Measurements from ENCODE around the gene COX6B1. TPM values are rescaled to one million over a fixed set of nuclear protein-coding genes. Genes with fewer than 3 reads are reported as not detected.

COX6B1 gene
- total RNA-seq, 2 donors from 2014 or later: 401 to 445 TPM

- H3K27ac Mint-ChIP-seq: peak overlapping the region; percentile 82
- H3K4me3 Mint-ChIP-seq: peak overlapping the region; percentile 63
Measured at GRCh38 chr19:35643255-35644205, 4.6 kb upstream of the COX6B1 start.

GRCh38 chr19:35644206-35644986, 3.7 kb upstream of the COX6B1 start:
- H3K9me3 ChIP-seq (ENCODE audit: control insufficient read depth, low read length): no peaks in the 10 kb centered on the region
- H3K36me3 ChIP-seq (ENCODE audit: control insufficient read depth, insufficient read depth, low read length): no peaks in the 10 kb centered on the region
- Mint-ChIP-seq H3K27ac (peak overlapping the region; percentile 92), H3K27me3 (ENCODE audit: insufficient read depth) (peaks cover 6% of the 10 kb centered on the region), H3K36me3 (ENCODE audit: low read depth) (no peaks in the 10 kb centered on the region), H3K4me1 (peaks cover 17% of the 10 kb centered on the region), H3K4me3 (peak overlapping the region; percentile 63), H3K9me3 (no peaks in the 10 kb centered on the region)
- no peak overlapping the region for H3K9ac ChIP-seq (ENCODE audit: extremely low read depth, low read length, poor library complexity, severe bottlenecking)
- peak overlapping the region; percentile 79 for H3K4me3 ChIP-seq (ENCODE audit: low read length)
- H3K4me1 ChIP-seq (ENCODE audit: control insufficient read depth, insufficient read depth, low read length): no peaks in the 10 kb centered on the region
- DNase-seq: peak; percentile 99
- H3K27ac ChIP-seq (ENCODE audit: low read depth, low read length): peak overlapping the region; percentile 27
- no peak for TF ChIP-seq CTCF (conservative IDR thresholded peaks at IDR 0.05)
- no peaks in the 10 kb centered on the region for H3K27me3 ChIP-seq (ENCODE audit: control insufficient read depth, insufficient read depth, low read length, poor library complexity, severe bottlenecking)
- WGBS, 2 experiments (ENCODE audit: insufficient coverage in 1 of 2, insufficient read length in 1 of 2): 1 to 2% methylated on average over 29 to 60 of the region's 60 CpGs

More at GRCh38 chr19:35643255-35644205, 4.6 kb upstream of the COX6B1 start:
- Histone ChIP-seq H3K9me3 (ENCODE audit: control insufficient read depth, low read length) (no peaks in the 10 kb centered on the region), H3K27me3 (ENCODE audit: control insufficient read depth, insufficient read depth, low read length, poor library complexity, severe bottlenecking) (no peaks in the 10 kb centered on the region), H3K27ac (ENCODE audit: low read depth, low read length) (peak overlapping the region; percentile 5), H3K36me3 (ENCODE audit: control insufficient read depth, insufficient read depth, low read length) (peaks cover under 1% of the 10 kb centered on the region), H3K4me3 (ENCODE audit: low read length) (peak overlapping the region; percentile 79), H3K9ac (ENCODE audit: extremely low read depth, low read length, poor library complexity, severe bottlenecking) (peak overlapping the region; percentile 15), H3K4me1 (ENCODE audit: control insufficient read depth, insufficient read depth, low read length) (no peaks in the 10 kb centered on the region)
- Mint-ChIP-seq H3K4me1 (peaks cover 18% of the 10 kb centered on the region), H3K9me3 (no peaks in the 10 kb centered on the region), H3K27me3 (ENCODE audit: insufficient read depth) (peaks cover 6% of the 10 kb centered on the region), H3K36me3 (ENCODE audit: low read depth) (no peaks in the 10 kb centered on the region)
- 2 to 3% methylated on average over 27 to 69 of the region's 69 CpGs for WGBS, 2 experiments (ENCODE audit: insufficient coverage in 1 of 2, insufficient read length in 1 of 2)
- peak; percentile 14 for TF ChIP-seq CTCF (conservative IDR thresholded peaks at IDR 0.05)
- peak; percentile 95 for DNase-seq

GRCh38 chr19:35644987-35645679, 3.0 kb upstream of the COX6B1 start:
- peak; percentile 98 for DNase-seq
- peak overlapping the region; percentile 63 for H3K4me3 Mint-ChIP-seq
- Histone ChIP-seq H3K4me3 (ENCODE audit: low read length) (peak overlapping the region; percentile 79), H3K27me3 (ENCODE audit: control insufficient read depth, insufficient read depth, low read length, poor library complexity, severe bottlenecking) (no peaks in the 10 kb centered on the region), H3K27ac (ENCODE audit: low read depth, low read length) (peak overlapping the region; percentile 27), H3K4me1 (ENCODE audit: control insufficient read depth, insufficient read depth, low read length) (no peaks in the 10 kb centered on the region), H3K36me3 (ENCODE audit: control insufficient read depth, insufficient read depth, low read length) (peaks cover 5% of the 10 kb centered on the region), H3K9ac (ENCODE audit: extremely low read depth, low read length, poor library complexity, severe bottlenecking) (no peak overlapping the region), H3K9me3 (ENCODE audit: control insufficient read depth, low read length) (no peaks in the 10 kb centered on the region)
- H3K36me3 Mint-ChIP-seq (ENCODE audit: low read depth): peaks cover under 1% of the 10 kb centered on the region
- H3K27me3 Mint-ChIP-seq (ENCODE audit: insufficient read depth): peaks cover 6% of the 10 kb centered on the region
- no peak for TF ChIP-seq CTCF (conservative IDR thresholded peaks at IDR 0.05)
- H3K9me3 Mint-ChIP-seq: no peaks in the 10 kb centered on the region
- H3K4me1 Mint-ChIP-seq: peaks cover 17% of the 10 kb centered on the region
- 17 to 27% methylated on average over 15 to 20 of the region's 20 CpGs for WGBS, 2 experiments (ENCODE audit: insufficient coverage in 1 of 2, insufficient read length in 1 of 2)
- peak overlapping the region; percentile 92 for H3K27ac Mint-ChIP-seq

Data from endodermal cell (in vitro differentiated cells).